Stimulated activated CD4-positive, alpha-beta T cell treated with anti-CD3 and anti-CD28 coated beads, Interleukin-2, amount 100 ng/mL, for 4 hours (primary cell): ENCODE data around the gene MYH9.
A peak's percentile ranks its signal among the peaks of the same experiment; 100 is the strongest.

Experiments
- DNase-seq: peaks from one replicate; pipeline ENCODE4 v3.0.0-alpha.2; 2020; ENCODE audit warnings: low read depth

MYH9 gene

DNA sequence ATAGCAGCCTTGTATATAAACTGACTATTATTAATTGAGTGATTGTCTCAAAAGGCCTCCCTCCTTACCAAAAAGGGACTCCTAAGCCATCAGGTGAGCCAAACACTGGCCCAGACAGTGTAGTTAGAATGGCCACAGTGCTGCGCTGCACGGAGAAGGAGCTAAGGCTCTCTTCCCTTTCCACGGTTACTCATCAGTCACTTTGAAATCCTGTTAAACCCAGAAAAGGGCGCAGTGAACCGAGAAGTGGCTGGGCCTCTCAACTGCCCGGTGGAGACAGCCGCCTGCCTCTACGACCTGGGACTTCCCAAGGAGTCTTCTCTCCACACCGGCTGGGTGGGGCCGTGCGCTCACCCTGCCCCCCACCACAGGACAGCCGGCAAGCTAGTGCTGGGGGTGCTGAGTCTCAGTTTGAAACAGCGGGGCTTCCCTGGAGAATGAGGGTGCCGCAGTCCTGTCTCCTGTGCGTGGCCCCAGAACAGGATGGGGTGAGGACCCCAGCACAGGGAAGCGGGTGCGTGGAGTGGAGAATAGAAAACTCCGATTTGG lies 1.3 kb downstream of the MYH9 start:
- DNase-seq: no peak

DNA sequence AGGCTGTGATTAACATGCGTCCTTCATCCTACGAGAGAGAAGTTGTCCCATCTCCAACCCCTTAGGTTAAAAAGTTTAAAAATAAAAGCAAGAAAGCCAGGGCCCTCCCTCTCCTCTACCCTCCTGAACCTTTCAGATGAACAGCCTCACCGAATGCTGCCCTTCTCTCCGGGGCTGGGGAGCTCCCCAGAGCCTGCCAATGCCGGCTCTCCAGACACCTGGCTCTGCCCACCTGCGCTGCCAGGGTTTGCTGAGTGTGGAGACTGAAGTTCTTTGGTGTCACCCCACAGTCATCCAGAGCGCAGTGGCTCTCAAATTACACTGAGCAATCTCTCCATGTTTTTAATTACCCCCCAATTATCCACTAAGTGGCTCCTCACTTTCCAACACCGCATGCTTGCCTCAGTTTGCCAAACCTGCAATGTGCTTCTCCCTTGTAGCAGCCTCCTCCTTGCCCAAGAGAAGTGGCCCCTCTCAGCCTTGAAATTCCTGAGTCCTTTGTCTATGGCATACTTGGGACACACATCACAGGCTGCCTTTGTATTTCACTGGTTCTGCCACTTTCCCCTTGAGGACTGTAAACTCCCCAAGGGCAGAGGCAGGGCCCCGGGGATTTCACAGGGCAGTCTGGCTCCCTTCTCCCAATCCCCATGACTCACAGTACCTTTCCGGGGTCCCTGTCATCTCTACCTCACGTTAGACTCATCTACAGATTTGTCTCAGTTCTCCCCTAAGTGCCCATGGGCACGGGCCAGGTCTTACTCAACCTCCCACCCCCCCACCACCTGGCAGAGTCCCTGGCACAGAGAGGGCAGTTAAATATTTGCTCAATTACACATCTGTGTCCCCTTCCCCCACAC lies 2.0 kb downstream of the MYH9 start:
- DNase-seq: peak; percentile 69

DNA sequence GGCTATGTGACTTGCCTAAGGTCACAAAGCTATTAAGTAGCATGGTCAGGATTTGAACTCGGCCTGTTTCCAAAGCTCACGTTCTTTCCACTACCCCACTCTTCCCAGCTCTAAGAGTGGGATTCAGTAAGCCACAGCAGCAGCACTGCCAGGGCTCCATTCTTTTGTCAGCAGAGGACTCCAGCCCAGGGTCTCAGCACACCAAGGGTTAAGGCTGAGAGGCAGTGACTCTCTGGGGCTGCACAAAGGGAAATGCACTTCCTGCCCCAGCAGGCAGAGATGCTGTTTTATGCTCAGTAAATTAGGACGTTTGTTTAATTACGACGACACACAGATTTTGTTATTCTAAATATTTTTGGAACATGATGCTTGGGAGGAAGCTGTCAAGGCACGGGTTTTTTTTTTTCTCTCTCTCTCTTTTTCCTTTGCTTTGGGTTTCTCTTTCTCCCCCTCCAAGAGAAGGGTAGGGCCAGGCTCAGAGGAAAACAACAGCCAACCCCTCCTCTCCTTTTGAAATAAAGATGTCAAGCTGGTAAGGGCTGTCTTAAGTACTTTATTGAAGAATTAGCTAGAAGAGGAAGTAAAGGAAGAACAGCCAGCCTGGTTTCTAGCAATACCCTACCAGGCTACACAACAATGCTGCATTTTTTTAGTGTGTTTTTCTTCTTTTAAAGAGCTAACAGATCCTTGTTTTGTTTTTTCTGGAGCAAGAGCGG lies 2.8 kb downstream of the MYH9 start:
- peak; percentile 36 for DNase-seq

DNA sequence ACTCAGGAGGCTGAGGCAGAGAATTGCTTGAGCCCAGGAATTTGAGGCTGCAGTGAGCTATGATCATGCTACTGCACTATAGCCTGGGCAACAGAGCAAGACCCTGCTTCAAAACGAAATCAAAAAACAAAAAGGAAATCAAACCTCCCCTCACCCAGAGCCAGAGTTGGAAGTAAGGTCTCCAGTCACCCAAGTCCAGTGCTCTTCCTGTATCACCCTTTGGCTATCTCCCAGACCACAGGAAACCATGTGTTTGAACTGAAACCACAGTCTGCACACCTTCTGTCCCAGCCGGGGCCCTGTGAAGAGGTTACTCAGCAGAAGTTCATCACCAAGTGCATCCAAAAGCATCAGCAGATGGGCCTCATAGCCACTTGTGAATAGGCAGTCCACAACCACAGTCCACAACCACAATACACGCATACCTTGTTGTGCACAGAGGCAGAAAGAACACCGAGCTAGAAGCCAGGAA lies 4.6 kb downstream of the MYH9 start:
- DNase-seq: no peak

DNA sequence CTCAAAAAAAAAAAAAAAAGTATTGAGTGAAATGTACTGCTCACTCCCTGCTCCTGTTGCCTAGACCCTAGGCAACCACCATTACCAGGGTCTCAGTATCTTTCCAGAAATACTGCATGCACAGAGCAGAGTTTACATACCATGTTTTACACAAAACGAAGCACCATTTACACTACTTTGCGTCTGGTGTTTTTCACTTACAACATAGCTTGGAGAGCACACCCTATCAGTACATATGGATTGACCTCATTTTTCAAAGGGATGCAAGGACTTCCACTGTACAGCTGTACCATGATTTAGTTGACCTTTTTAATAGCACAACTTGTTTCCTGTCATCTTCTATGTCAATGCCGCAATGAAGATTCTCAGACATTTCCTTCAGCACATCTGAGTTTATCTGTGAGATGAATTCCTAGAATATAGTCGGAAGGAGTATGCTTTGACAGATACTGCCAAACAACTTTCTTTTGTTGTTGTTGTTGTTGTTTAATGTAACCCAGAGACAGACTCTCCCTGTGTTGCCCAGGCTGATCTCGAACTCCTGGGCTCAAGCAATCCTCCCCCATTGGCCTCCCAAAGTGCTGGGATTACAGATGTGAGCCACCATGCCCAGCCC lies 6.1 kb downstream of the MYH9 start:
- no peak for DNase-seq

DNA sequence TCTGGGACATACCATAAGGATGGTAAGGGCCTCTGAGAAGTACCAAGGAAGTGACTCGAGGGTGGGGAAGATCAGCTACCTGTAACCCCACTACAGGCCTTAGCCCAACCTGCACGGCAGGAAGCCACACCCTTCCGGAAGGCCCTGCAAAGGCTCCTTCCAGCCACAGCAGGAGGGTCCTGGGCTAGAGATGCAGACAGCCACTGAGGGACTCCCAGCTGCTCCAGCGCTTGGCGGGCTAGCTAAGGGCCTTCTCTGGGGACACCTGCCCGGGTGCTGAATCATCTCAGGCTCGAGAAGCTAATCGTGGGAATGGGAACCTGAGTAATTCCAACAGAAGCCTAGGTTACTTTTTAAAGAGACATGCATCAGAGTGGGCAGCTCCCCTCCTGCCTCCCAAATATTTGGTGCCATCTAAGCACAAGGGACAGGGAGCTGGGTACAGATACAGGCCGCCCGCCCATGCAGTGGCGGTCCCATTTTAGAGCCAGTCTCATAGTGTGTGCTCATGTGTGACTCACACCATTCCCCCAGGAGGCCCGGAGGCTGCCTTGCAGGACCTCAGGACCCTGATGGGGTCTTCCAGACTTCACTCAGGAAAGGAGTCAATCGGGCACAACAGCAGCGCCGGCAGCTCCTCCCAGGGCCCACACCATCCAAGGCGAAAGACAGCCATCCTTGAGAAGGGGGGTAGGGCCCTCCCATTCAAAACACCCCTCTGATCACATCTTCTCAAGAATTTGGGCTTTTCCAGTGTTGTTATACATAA lies 8.0 kb downstream of the MYH9 start:
- DNase-seq: no peak

DNA sequence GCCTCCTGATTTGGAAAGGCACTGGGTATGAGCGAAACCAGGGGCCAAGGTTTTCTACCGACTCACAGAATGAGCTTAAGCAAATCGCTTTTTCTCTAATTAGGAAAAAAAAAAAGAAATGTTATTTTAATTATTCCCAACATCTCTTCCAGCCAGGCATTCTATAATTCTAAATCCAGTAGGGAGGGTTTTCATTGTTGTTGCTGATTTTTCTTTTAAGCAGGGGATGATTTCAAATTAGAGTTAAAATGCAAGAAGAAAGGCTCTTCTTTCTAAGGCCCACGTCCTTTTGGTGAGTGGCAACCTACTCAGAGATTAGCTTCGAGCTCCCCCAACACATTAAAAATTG lies 8.9 kb downstream of the MYH9 start:
- DNase-seq: no peak

DNA sequence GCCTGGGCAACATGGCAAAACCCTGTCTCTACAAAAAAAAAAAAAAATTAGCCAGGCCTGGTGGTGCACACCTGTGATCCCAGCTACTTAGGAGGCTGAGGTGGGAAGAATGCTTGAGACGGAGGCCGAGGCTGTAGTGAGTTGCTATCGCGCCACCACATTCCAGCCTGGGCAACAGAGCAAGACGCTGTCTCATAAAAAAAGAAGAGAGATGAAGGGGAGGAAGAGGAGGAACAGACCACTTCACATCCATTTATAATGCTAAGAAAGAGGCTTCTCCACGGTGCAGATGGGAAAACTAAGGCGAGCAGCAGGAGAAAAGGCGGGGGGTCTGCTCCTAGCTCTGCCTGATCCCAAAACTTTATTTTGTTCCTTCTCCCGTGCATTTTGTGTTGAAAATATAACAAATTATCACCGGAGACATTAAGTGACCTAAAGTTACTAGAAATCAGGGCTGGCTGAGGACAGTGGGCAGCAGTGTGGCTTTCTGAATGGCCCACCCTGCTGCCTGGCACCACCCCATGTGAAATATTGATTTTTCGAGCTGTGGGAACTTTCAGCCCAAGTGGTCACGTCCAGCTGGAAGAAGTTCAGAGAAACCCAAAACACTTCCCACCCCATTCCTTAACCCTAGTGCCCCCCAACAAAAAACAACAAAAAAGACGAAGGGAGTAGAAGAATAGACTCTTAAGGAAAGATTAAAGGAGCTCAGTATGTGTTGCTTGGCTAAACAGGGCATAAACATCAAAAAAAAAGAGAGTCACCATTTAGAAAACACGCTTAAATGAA lies 9.5 kb downstream of the MYH9 start:
- DNase-seq: no peak

DNA sequence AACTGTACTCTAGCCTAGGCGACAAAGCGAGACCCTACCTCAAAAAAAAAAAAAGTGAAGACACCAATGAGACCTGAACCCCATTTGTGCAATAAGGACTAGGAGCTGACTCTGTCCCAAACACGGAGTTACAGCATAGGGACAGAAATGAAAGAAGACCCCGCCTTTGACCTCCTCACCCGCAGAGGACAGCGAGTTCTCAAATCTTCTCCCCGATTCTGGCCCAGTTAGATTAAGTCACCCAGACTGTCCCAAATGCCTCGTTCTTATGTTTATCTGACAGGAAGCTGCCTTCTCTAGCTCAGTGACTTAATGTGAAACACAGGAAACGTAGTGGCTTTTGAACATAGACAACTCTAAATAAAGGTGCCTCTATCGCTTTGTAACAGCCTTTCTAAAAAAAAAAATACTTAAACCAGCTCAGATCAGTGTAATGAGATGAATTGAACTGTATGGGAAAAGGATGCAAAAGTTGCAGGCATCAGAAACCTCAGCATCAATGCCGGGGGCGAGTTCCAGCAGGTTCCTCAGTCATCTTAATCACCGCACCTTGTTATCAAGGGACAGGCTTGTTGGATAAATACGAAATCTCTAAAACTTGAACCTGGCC lies 10.6 kb downstream of the MYH9 start:
- no peak for DNase-seq

DNA sequence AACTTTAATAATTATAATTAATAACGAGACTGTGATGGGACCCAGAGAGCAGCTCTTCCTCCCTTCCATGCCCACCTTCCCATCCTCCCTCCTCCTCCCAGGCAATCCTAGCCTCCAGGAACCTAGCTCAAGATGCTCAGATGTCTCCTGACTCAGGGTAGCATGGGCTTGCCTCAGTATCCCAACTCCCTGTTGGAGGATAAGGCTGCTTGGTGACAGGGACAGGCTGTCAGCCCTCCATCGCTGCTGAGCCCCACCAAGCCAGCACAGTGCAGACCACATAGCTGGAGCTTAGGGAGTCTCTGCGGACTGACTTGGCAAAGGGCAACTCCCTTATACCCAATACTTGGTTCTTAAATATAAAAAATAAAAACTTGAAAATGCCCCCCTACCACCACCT lies 11.5 kb downstream of the MYH9 start:
- no peak for DNase-seq

DNA sequence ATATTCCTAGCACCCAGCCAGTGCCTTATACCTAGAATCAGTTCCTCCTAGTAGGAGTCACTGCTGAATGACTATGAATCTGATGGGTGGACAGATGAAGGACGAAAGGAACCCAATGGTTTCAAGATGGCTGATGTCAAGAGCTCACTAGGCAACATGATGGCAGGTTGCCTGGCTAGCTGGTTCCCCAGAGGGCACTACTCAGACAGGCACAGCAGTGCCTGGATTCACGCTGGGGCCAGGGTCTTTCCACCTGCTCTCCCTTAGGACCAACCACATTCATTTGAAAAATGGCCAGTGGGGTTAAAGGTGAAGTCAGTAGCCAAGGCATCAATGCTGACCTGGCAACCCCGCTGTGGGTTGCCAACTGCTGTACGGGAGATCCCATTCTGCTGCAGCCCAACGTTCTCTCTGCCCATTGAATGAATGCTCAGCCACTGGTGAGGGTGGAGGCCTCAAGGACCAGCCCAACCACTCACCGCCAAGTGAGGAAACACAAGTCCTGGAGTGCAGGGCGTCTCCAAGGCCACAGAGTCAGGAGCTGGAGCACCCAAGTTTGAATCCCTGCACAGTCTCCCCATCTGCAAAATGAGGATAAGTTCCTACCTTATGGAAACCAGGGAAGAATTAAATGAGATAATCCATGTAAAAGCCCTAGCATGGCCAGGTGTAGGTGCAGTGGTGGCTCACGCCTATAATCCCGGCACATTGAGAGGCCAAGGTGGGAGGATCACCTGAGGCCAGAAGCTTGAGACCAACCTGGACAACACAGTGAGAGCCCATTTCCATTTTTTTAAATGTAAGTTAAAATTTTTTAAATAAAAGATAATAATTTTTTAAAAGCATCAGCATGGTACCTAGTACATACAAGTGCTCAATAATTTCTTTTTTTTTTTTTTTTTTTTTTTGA lies 12.4 kb downstream of the MYH9 start:
- DNase-seq: no peak

DNA sequence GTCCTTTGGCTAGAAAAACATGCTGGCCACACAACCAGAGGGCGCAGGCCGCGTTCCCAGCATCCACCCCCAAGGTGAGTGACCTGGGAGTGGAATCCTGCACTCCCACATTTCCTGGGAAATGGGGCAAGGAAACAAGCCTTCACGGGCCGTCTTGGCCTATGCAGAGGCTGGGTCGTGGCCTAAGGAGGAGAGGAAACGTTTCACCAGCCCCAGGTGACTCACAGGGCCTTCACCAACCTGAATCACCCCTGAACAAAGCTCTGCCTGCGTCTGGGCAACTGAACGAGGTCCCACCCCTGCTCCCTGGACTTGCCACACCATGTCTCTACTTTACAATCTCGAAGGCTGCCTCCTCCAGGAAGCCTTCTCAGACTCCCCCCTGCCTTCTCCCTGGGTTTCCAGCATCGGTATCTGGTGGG lies 13.2 kb downstream of the MYH9 start:
- DNase-seq: peak; percentile 65

DNA sequence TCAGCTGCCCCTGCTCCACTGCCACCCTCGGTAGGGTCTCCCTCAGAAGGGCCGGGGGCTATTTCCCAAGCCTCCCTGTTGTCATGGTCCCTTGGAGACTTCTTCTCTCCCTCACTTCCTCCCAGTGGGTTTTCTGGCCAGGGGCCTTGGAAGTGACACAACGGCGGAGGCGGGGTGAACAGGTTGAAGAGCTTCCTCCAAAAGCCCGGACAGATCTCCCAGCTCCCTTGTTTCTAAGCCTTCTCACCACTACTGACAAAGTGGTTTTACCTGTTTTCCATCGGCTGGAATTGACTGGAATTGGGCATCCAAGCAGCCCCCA lies 14.5 kb downstream of the MYH9 start:
- DNase-seq: no peak

DNA sequence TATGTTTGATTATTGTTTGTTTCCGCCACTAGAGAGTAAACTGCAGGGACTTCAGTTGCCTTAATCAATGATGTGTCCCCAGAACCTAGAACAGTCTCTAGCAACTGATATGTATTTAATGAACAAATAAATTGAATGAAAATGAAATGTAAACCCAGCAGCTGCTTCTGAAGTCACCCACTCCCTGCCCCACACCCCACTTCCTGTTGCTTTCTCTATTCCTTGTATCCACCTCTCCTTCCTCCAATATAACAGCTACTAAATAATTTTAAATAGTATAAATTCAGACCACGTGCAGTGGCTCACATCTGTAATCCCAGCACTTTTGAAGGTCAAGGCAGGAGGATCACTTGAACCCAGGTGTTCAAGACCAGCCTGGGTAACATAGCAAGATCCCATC lies 15.8 kb downstream of the MYH9 start:
- DNase-seq: no peak

DNA sequence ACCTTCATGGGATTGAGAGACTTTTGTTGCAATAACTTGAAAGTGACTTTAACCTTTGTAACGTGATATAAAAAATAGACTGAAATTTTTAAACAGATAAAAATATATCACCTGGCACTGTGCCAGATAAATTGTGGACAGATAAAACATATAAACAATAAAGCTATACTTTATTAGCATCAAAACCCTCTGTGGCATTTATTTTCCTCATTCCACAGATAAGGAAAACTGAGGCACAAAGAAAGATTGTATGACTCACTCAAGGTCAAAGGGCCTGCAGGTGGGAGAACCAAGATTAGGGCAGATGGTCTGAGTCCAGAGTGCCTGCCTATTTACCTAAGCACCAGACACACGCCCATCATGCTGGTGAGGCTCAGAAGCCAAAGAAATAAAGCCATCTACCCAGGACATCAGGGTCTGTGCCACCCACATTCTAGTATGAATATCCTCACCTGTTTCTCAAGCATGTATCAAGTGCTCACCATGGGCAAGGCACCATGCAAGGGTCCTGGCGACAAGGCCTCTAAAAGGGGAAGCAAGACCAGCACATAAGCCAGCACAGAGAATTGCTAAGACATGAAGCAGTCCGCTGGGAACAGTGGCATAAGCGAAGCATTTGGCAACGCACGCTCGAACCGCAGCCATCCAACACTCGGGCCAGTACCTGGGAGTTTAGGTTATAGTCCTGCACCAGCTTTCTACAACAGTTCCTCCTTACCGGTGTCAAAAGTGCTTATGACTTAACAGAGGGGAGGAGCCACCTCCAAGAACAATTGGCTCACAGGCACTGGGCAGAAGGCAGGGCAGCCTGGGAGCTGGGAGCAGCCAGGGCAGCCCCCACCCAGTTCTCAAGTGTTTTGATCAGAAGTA lies 17.6 kb downstream of the MYH9 start:
- DNase-seq: no peak

DNA sequence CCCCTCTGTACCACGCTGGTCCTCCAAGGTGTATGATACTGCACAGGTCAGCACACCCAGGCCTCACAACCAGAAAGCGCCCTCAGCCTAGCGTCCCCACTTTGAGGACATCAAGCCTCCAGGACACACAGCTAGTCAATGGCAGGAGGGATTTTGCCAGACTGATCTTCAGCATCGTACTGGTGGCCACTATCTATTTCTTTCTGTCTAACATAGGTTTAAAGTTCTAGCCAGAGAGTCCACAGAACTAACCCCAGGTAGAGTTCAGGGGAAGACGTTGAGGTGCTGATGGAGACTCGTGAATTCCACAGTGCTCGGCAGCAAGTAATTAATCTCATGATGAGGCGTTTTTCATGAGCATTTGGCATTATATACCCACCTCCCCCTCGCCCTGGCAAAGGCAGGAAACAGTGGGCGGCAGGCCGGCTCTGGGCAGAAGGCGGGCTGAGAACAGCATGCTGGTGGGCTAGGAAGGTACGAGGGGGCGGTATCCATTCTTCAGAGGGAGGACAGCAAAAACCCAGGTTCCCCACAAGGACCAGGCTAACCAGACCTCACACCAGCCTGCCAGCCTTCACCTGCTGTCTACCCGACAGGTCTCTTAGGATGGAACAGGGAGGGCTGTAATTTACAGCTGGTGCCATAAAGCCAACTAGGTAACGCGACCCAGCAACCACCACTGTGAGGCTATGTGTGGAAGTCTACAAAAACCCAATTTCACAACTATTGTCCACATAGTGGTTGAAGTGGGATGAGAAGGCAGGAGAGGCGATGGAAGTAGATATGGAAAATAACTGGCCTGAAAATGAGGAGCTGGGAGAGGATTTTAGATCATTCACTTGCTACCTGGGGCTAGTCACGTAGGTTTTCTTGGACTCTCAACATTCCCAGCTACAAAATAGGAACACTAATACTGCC lies 18.5 kb downstream of the MYH9 start:
- DNase-seq: peak; percentile 64

DNA sequence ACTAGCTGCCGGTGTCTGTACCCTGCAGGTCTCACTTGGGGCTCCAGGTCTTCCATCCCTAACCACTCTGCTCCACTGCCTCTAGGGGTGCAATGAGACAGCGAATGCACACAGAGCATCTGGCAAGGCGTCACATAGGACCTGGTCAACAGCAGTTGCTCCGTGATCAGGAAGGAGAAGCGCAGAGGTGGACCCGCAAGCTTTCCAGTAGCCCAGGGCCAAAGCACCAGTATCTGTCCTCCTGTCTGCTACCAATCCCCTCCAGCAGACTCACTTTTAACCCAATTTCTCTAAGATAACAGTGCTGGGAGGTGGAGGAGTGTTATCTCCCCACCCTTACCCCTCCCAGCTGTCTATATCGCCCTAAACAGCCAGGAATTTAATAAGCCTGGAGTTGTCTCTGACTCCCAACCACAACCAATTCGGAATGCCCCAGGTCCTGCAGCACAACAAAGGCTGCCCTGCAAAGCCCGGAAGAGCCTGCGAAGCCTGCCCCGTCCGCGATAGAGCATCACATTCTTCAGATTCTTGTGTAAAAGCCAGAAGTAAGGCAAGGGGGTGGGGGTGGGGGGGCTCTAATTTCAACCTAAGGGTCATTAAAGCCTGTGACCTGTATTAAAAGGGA lies 19.3 kb downstream of the MYH9 start:
- no peak for DNase-seq
